GM10266 (cell line): ENCODE data around the gene ZNF628.
"Not testable (repeated sequence)": the region's sequence is repeated elsewhere in the genome, so short reads cannot be mapped to it uniquely, and the experiment has no call there.

Experiments used
- DNase-seq: peaks from one replicate; pipeline ENCODE4 v3.0.0; 2012; ENCODE audit errors: extremely low spot score
- CTCF ChIP-seq: IDR thresholded peaks from 2 replicates; pipeline ENCODE4 v1.5.1; 2012; ENCODE audit warnings: mild to moderate bottlenecking, low read depth; ENCODE audit not compliant: control insufficient read depth, insufficient read depth; ENCODE audit errors: missing control alignments

The ZNF628 gene

GRCh38 chr19:55491546-55492360, 15.3 kb downstream of the ZNF628 start:
- DNase-seq: no peak
- no peak for TF ChIP-seq CTCF

GRCh38 chr19:55492362-55492944, 16.0 kb downstream of the ZNF628 start:
- DNase-seq: no peak
- no peak for TF ChIP-seq CTCF

GRCh38 chr19:55493052-55493644, 16.7 kb downstream of the ZNF628 start:
- DNase-seq: no peak
- TF ChIP-seq CTCF: no peak

GRCh38 chr19:55493645-55494171, 17.3 kb downstream of the ZNF628 start:
- DNase-seq: no peak
- no peak for TF ChIP-seq CTCF

GRCh38 chr19:55494172-55494761, 17.9 kb downstream of the ZNF628 start:
- TF ChIP-seq CTCF: no peak
- no peak for DNase-seq

- no peak for TF ChIP-seq CTCF
- no peak for DNase-seq
Measured at GRCh38 chr19:55495646-55496349, 19.4 kb downstream of the ZNF628 start.

GRCh38 chr19:55496820-55497219, 20.4 kb downstream of the ZNF628 start:
- not testable (repeated sequence) for DNase-seq
